Amniotic stem cell (primary cell): ENCODE measurements around the gene ARPC2.
"Not testable (repeated sequence)": the region's sequence is repeated elsewhere in the genome, so short reads cannot be mapped to it uniquely, and the experiment has no call there.

Source experiments
- DNase-seq: peaks from one replicate; lab custom pipeline; 2025; lab: John Stamatoyannopoulos, UW

Gene ARPC2

DNA sequence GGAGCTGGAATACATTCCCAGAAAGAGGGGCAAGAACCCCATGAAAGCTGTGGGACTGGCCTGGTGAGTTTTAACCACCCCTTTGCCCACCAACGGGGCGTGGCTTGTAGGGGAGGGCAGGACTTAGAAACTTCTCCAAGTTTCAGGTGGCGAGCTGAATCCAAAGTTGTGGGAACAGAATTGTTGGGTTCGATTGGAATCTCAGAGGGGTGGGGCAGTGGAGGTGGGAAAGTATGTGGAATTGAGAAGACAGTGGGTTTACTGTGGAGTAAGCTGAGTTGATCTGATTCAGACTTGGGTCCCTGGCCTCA is 54.5 kb downstream of the ARPC2 start:
- no peak for DNase-seq

GRCh38 chr2:218271865-218272530 is 55.0 kb downstream of the ARPC2 start:
- no peak for DNase-seq

GRCh38 chr2:218272531-218273212 is 55.7 kb downstream of the ARPC2 start:
- peak; percentile 71 for DNase-seq

GRCh38 chr2:218273214-218273907 is 56.4 kb downstream of the ARPC2 start:
- DNase-seq: not testable (repeated sequence)

- no peak for DNase-seq
Measured at GRCh38 chr2:218273908-218274249, 56.9 kb downstream of the ARPC2 start.

- no peak for DNase-seq
Measured at GRCh38 chr2:218274586-218274985, 57.6 kb downstream of the ARPC2 start.

DNA sequence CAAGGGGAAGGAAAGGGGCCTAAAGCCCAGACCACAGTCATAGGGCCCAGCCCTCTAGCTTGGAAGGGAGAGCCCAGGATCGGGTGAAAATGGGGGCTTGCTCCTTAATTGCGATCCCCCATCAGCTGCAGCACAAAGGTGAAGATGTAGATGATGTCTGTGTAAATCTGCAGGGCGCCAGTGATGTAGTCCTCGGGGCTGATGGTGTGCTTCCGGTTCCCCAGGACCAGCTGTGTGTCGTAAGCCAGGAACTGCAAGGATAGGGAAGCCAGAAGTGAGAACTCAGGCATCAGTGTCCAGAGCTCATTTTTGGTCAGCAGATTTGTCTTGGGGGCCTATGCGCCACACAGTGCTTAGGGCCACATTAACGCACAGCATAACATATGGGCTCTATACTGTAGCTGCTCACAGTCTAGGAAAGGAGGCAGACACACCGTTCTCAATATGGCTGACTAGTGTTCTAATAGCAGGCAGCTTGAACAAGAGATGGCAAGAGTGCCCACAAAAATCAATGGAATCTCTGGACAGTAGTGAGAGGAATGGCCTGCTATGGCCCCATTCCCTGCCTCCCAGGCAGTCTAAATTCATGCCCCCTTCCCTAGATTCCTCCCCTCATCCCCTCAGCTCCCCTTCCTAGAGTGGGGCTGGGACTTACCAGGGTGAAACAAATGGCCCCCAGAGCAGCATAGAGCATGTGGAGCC is 58.5 kb downstream of the ARPC2 start:
- DNase-seq: no peak

DNA sequence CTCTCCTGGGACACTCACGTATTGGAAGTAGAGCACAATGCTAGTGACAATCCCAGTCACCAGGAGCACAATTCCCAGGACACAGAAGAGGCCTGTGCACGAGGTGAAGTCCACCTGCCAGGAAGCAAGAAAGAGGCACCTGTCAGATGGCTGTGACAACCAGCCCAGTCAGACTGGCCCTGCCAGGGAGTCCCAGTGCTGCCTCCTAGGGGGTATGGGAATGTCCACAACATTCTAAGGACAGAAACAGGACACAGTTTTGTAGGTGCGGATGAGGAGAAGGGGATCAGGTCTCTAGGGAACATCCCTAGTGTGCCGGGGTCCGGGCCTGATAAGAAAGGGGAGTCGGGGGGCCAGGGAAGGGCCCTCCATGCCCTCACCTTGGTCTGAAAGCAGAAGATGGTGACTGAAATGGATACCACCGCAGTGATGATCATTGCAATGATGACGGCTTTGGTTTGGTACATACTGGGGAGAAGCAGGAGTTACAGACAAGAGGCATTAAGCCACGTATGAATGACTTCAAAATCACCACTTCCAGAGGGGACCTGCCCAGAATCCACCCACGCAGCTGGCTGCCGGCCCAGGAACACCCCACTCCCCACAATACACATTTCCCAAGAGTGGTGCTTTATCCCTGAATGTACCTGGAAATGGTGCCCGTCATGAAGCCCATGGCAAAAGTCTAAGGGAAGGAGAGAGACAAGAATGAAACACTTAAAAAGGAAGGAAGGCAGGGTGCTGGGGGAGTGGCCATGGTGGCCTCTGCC is 60.2 kb downstream of the ARPC2 start:
- DNase-seq: no peak

GRCh38 chr2:218277921-218278320 is 60.9 kb downstream of the ARPC2 start:
- DNase-seq: no peak

- DNase-seq: no peak
Measured at GRCh38 chr2:218278531-218279360, 61.8 kb downstream of the ARPC2 start.

DNA sequence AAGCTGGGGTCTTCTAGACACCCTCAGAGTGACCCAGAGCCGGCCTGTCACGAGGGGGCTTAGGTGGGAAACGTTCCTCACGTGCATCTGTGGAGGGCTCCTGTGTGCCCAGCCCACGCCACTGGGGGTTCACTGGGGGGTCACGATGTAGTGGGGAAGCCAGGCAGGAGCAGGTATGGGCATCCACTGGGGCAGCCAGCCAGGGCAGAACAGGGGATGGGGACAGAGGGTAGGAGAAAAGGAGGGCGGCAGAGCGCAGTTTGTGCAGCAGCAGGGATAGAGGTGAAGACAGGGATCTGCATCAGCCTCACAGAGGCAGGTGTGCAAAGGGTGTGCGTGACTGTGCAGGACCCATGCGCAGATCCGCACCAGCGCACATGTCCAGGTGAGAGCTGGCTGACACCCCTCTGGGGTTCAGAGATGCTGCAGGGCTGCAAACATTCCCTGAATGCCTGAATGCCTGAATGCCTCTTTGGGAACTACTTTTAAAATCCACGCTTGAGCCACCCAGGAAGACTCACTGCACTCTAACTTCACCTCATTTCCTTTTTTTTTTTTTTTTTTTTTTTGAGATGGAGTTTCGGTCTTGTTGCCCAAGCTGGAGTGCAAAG is 63.4 kb downstream of the ARPC2 start:
- DNase-seq: no peak

DNA sequence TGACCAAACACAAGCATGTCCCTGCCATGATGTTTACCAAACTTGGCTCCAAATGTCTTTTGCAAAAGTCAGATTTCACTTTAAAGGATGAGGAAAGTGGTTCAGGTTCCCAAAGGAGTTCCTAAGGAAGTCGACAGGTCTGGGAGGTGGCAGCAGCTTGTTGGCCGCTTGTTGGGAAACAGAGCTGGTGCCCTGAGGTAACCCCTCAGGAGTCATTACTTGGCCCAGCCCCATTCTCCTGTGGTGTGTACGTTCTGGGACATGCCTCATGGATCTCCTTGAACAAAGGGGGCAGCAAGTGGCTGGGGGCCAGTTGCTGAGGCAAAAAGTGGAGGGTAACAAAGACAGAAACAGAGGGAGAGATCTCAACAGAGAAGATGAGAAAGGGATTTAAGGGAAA is 64.5 kb downstream of the ARPC2 start:
- DNase-seq: no peak

DNA sequence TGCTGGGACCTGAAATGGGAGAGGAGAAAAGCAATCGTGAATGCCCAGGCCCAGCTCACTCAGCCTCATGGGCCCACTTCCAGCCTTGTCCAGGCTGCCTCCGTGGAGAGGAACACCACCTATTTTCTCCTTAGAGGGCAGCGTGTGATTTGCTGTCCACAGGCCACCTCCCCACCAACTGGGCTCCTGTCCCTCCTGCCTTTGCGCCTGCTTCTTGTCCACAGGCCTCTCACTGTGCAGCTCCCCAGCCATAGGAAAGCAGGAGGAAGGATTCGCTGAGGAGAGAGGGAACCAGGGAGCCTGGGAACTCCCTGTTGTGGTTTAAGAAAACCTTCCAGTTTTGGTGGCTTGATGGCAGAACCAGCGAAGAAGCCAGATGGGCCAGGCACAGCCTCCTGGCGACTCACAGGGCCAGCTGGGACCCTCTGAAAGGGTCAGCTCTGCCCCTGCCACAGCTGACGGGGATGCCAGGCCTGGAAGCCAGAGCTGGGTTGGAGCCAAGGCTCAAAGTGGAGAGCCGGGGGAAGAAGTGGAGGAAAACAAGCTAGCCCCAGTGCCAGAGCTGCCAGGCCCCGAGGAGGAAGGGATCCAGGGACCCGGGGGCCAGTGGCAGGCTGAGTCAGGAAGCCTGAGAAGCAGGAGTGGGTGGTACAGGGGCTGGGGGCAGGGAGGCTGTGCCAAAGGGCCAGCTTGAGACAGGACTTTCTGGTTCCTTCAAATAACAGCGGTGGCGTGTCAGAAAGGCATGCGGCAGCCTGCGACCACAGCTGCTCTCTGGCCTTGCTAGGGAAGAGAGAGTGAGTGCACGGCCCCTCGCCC is 65.4 kb downstream of the ARPC2 start:
- DNase-seq: no peak

DNA sequence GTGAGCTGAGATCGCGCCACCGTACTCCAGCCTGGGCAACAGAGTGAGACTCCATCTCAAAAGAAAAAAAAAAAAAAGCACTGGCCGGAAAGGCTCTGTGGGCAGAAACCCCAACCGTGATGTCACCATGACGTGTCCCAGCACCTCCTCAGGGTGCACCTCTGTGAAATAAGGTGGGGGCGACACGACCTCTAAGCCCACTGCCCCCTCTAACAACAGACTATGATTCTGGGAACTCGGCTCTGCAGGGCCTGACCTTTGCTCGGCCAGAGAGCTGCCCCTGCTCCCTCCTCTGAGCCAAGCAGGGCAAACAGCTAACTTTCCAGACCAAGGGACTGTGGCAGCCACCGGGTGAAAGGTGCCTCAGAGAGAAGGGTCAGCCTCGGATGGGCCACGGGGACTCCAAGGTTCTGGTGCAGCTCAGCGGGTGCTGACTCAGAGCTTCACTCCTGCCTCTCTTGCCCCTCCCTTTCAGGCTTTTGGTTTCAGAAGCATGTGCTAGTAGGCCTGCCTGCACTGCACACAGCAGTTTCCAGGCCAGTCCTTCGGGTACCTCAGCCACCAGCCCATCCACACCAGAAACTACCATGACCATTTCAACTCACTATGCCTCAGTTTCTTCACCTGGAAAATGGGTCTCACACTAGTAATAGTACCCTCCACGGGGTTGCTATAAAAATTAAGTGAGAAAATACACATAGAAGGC is 67.3 kb downstream of the ARPC2 start:
- peak; percentile 57 for DNase-seq

DNA sequence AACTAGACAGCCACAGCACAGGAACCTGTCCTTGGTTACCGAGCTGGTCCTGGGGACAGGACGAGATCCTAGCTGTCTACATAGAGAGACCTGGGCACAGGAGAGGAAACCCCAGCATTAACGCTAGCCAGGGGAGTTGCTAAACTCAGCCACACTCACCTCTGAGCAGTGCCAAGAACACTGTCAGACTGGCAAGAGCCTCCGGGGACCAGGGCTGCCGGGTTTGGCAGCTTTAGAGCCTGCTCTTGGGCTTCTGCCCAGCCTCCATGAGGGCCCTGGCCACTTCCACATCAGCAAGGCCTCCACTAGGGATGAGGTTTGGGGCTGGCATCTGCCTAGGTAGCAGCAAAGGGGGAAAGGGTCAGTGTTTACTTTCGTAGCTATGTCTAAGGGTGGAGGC is 68.6 kb downstream of the ARPC2 start:
- no peak for DNase-seq

GRCh38 chr2:218286570-218287459 is 69.8 kb downstream of the ARPC2 start:
- peak; percentile 94 for DNase-seq

DNA sequence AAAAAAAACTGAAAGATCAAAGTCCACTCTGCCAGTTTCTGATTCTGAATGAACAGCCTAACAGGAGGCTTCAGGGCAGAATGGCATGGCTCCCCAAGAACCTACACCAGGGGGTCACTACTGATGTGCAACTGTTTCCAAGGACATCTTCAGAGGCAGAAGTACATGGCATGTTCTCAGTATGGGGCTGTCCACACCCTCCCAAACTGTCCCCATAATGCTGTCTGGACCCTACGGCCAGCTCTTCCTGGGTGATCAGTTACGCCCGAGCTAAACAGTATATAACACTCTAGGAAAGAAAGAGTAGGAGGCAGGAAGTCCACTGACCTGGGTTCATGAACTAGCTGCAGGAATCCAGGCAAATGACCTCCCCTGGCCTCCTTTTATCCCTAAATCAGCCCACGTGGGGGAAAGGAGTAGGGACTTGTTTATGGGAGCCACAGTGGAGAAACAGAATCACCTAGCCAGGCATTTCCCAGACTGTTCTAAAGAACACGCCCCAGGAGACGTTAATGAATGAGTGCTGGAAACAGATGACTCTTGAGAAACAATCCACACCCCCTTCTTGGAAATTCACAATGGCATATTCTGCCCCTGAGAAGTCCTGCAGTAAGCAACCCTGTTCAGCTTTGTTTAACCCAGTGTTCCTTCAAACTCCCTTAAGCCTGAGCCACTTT is 72.8 kb downstream of the ARPC2 start:
- DNase-seq: no peak
